Calu3 (cell line): ENCODE results near the gene GRK6. TPM values are rescaled to one million over a fixed set of nuclear protein-coding genes. Genes with fewer than 3 reads are reported as not detected.

Experiments used
- BruUV-seq: library from RNA; stranded (reverse); fragments of 400-500 nt; replicated peaks from 2 replicates; lab custom pipeline; 2021; lab: Mats Ljungman, UMichigan
- CTCF ChIA-PET: fragments of 300-600 bp; sonication (Branson Sonifier 250); formaldehyde crosslinking; loops from one replicate; lab custom pipeline; 2022; ENCODE audit warnings: antibody characterized with exemption; lab: Charles Lee
- DNase-seq: peaks from one replicate; pipeline ENCODE4 v3.0.0; 2022
- H3K27ac Mint-ChIP-seq: one replicate; pipeline ENCODE4 v1.8.0; 2022; ENCODE audit warnings: mixed read lengths; ENCODE audit not compliant: unreplicated experiment
- H3K27me3 Mint-ChIP-seq: one replicate; pipeline ENCODE4 v1.8.0; 2022; ENCODE audit warnings: mixed read lengths; ENCODE audit not compliant: unreplicated experiment
- H3K36me3 Mint-ChIP-seq: one replicate; pipeline ENCODE4 v1.8.0; 2022; ENCODE audit warnings: mild to moderate bottlenecking, moderate library complexity, mixed read lengths; ENCODE audit not compliant: insufficient read depth, unreplicated experiment
- H3K4me1 Mint-ChIP-seq: one replicate; pipeline ENCODE4 v1.8.0; 2022; ENCODE audit warnings: mild to moderate bottlenecking, low read depth, mixed read lengths; ENCODE audit not compliant: unreplicated experiment
- H3K4me3 Mint-ChIP-seq: one replicate; pipeline ENCODE4 v1.8.0; 2022; ENCODE audit warnings: mild to moderate bottlenecking, low read depth, moderate library complexity, mixed read lengths; ENCODE audit not compliant: unreplicated experiment
- H3K9me3 Mint-ChIP-seq: one replicate; pipeline ENCODE4 v1.8.0; 2022; ENCODE audit warnings: low read depth, mixed read lengths; ENCODE audit not compliant: unreplicated experiment
- intact Hi-C: fragments of 100-400 bp; cut with micrococcal nuclease; formaldehyde crosslinking; loops from one replicate; pipeline ENCODE4 v1.10.0; 2022; ENCODE audit not compliant: unreplicated experiment
- total RNA-seq: library from RNA; stranded (reverse); gene quantifications from 2 replicates; pipeline ENCODE4 v1.2.3, GENCODE V29; 2022
- TF ChIP-seq, protein P1 (sequence below): fragments of 200-600 bp; IDR thresholded peaks from one replicate; pipeline ENCODE4 v1.8.0; 2022; ENCODE audit warnings: antibody characterized with exemption; ENCODE audit not compliant: unreplicated experiment

Gene GRK6
- total RNA-seq, 1 experiment from 2014 or later, result 72.6 TPM

DNA sequence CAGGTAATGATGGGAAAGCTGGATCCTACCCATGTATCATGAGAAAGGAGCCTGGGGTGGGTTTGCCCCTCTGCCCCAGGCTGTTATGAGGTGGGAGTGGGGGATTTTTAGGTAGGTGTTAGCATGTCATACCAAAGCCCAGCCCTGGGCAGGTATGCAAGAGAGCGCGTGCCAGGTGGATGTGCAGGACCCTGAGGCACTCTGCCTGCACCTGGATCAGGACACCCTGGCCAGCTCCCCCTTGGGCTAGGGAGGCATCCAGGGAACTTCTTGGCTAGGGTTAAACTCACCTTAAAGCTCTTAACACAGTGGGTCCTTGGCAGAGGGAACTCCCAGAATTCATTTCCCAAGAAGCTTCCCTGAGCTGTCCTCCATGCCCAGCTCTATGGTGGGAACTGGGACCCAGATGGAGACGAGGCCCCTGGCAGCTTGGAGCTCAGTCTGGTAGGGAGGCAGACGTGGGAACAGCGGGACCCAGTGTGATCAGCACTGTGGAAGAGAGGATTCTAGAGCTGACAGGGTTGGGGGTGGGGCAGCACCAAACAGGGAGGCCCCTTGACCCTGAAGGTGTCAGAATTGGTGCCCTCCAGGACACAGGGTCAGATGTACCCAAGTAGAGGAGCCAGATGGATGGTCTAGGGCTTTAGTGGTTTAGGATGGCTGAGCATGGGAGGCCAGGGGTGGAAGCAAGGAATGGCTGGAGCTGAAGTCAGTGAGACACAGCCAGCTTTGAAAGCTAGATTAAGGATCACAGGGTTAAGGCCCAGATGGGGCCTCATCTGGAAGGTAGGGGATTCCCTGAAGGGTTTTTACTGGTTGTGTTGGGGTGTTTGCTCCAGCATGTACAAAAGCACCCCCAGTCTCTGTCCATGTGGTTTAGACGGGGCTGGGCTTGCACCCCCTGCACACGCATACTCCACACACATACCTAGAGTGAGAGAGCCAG is 17.9 kb downstream of the GRK6 start:
- DNase-seq, result no peak
- Mint-ChIP-seq H3K27me3 (no peaks in the 10 kb centered on the region), H3K36me3 (peaks cover 82% of the 10 kb centered on the region), H3K4me3 (peak overlapping the region; percentile 70), H3K27ac (peak overlapping the region; percentile 81), H3K4me1 (peaks cover 22% of the 10 kb centered on the region), H3K9me3 (no peaks in the 10 kb centered on the region)
- TF ChIP-seq, protein P1, sequence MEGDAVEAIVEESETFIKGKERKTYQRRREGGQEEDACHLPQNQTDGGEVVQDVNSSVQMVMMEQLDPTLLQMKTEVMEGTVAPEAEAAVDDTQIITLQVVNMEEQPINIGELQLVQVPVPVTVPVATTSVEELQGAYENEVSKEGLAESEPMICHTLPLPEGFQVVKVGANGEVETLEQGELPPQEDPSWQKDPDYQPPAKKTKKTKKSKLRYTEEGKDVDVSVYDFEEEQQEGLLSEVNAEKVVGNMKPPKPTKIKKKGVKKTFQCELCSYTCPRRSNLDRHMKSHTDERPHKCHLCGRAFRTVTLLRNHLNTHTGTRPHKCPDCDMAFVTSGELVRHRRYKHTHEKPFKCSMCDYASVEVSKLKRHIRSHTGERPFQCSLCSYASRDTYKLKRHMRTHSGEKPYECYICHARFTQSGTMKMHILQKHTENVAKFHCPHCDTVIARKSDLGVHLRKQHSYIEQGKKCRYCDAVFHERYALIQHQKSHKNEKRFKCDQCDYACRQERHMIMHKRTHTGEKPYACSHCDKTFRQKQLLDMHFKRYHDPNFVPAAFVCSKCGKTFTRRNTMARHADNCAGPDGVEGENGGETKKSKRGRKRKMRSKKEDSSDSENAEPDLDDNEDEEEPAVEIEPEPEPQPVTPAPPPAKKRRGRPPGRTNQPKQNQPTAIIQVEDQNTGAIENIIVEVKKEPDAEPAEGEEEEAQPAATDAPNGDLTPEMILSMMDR, result no peak
- CTCF ChIA-PET, result interaction anchor here (0.7 to 6.8 kb wide), 5 partner anchors 10 to 54 kb away, joined by 3 to 57 read pairs (median 5); no protein-coding TSS in a partner anchor
- intact Hi-C loops, result no loop called here
- no TSS peak for BruUV-seq

GRCh38 chr5:177445052-177445916 is 18.8 kb downstream of the GRK6 start:
- peak overlapping the region; percentile 70 for H3K4me3 Mint-ChIP-seq
- peak overlapping the region; percentile 81 for H3K27ac Mint-ChIP-seq
- TSS peak; percentile 40 for BruUV-seq
- no peaks in the 10 kb centered on the region for H3K27me3 Mint-ChIP-seq
- no peak for DNase-seq
- intact Hi-C loops, result no loop called here
- peaks cover 78% of the 10 kb centered on the region for H3K36me3 Mint-ChIP-seq
- CTCF ChIA-PET, result interaction anchor here (0.9 to 6.8 kb wide), 5 partner anchors 10 to 135 kb away, joined by 3 to 57 read pairs (median 9); no protein-coding TSS in a partner anchor
- no peaks in the 10 kb centered on the region for H3K9me3 Mint-ChIP-seq
- TF ChIP-seq, protein P1, result no peak
- H3K4me1 Mint-ChIP-seq, result peaks cover 22% of the 10 kb centered on the region

DNA sequence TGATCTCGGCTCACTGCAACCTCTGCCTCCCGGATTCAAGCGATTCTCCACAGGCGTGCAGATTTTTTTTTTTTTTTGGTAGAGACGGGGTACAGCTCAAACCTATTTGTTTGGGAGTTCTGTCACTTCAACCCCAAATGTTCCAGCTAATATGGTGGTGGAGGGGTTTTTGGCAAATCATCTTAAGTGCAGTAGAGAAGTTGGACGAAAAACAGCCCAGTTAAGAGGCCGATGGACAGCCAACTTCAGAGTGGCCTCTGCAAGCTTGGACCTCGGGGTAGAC is 19.4 kb downstream of the GRK6 start:
- Mint-ChIP-seq H3K4me3 (peak overlapping the region; percentile 70), H3K27me3 (no peaks in the 10 kb centered on the region), H3K36me3 (peaks cover 81% of the 10 kb centered on the region), H3K9me3 (no peaks in the 10 kb centered on the region), H3K4me1 (peaks cover 22% of the 10 kb centered on the region), H3K27ac (peak overlapping the region; percentile 81)
- CTCF ChIA-PET, result interaction anchor here (0.9 to 6.8 kb wide), 4 partner anchors 17 to 136 kb away, joined by 3 to 57 read pairs (median 8); no protein-coding TSS in a partner anchor
- no peak for DNase-seq
- TF ChIP-seq, protein P1, result no peak
- BruUV-seq, result no TSS peak
- intact Hi-C loops, result no loop called here
